Esophagus muscularis mucosa (tissue), 4 donors: ENCODE data around the gene LILRA2.
"Not testable (repeated sequence)": the region's sequence is repeated elsewhere in the genome, so short reads cannot be mapped to it uniquely, and the experiment has no call there.

Experiments used
- EP300 ChIP-seq: sonication (generic); formaldehyde crosslinking; IDR thresholded peaks from one replicate; pipeline ENCODE4 v1.6.1; 2017; ENCODE audit warnings: antibody characterized with exemption
- POLR2A ChIP-seq: fragments of 450-650 bp; IDR thresholded peaks from one replicate; pipeline ENCODE4 v1.6.1; 2017; ENCODE audit warnings: antibody characterized with exemption, moderate library complexity, mild to moderate bottlenecking, low read depth
- POLR2AphosphoS5 ChIP-seq, 2 donors: sonication (generic); formaldehyde crosslinking; IDR thresholded peaks; one replicate each; pipeline ENCODE4 v1.6.1; 2017; ENCODE audit warnings: antibody characterized with exemption in 2 of 2
- TF ChIP-seq, protein P1 (sequence below), 3 experiments: fragments of 200-600 bp in 2 of 3; fragments of 450-650 bp in 1 of 3; sonication (generic) in 2 of 3; IDR thresholded peaks; one replicate each; pipeline ENCODE4 v1.5.1; 2017 to 2019; ENCODE audit warnings: antibody characterized with exemption in 3 of 3, mild to moderate bottlenecking in 2 of 3, moderate library complexity in 1 of 3

DNA sequence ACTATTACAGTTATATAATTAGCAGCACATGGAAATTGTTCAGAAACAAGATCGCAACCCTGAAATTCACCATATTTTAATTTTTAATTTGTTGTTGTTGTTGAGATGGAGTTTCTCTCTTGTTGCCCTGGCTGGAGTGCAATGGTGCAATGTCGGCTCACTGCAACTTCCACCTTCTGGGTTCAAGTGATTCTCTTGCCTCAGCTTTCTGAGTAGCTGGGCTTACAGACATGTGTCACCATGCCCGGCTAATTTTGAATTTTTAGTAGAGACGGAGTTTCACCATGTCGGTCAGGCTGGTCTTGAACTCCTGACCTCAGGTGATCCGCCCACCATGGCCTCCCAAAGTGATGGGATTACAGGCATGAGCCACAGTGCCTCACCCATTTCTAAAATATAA lies 10.4 kb upstream of the LILRA2 start:
- TF ChIP-seq, protein P1, sequence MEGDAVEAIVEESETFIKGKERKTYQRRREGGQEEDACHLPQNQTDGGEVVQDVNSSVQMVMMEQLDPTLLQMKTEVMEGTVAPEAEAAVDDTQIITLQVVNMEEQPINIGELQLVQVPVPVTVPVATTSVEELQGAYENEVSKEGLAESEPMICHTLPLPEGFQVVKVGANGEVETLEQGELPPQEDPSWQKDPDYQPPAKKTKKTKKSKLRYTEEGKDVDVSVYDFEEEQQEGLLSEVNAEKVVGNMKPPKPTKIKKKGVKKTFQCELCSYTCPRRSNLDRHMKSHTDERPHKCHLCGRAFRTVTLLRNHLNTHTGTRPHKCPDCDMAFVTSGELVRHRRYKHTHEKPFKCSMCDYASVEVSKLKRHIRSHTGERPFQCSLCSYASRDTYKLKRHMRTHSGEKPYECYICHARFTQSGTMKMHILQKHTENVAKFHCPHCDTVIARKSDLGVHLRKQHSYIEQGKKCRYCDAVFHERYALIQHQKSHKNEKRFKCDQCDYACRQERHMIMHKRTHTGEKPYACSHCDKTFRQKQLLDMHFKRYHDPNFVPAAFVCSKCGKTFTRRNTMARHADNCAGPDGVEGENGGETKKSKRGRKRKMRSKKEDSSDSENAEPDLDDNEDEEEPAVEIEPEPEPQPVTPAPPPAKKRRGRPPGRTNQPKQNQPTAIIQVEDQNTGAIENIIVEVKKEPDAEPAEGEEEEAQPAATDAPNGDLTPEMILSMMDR (IDR thresholded peaks at IDR 0.05), result not testable (repeated sequence)
- TF ChIP-seq EP300; POLR2A; POLR2AphosphoS5 (IDR thresholded peaks at IDR 0.05): not testable (repeated sequence)
